AG04450 (cell line): ENCODE results near the gene TMEM117. TPM values are rescaled to one million over a fixed set of nuclear protein-coding genes. Genes with fewer than 3 reads are reported as not detected.
"Not testable (repeated sequence)": the region's sequence is repeated elsewhere in the genome, so short reads cannot be mapped to it uniquely, and the experiment has no call there.

Source experiments
- CTCF ChIA-PET: fragments of 300-600, 350-600 bp; formaldehyde crosslinking; extraction: SDS; loops from one replicate; lab custom pipeline; 2022; ENCODE audit warnings: antibody characterized with exemption, inconsistent platforms; lab: Charles Lee
- POLR2A ChIA-PET: fragments of 350-600 bp; formaldehyde crosslinking; extraction: SDS; loops from one replicate; lab custom pipeline; 2021; ENCODE audit warnings: antibody characterized with exemption, inconsistent platforms; lab: Yijun Ruan, JAX
- DNase-seq: peaks from one replicate; pipeline ENCODE4 v3.0.0-alpha.2; 2011; ENCODE audit warnings: low read depth, low spot score
- H3K27ac ChIP-seq: one replicate; pipeline ENCODE4 v1.5.1; 2012; ENCODE audit warnings: low read depth, low read length, control low read depth
- H3K27me3 ChIP-seq: one replicate; pipeline ENCODE4 v1.6.0; 2012; ENCODE audit warnings: low read length; ENCODE audit not compliant: control insufficient read depth, insufficient read depth
- H3K4me3 ChIP-seq: 2 replicates; pipeline ENCODE4 v1.5.1; 2011; ENCODE audit warnings: mild to moderate bottlenecking, low read depth, low read length, control low read depth
- H3K9me3 ChIP-seq: 2 replicates; pipeline ENCODE4 v1.5.1; 2012; ENCODE audit warnings: low read length; ENCODE audit not compliant: control insufficient read depth, insufficient read depth
- CTCF ChIP-seq: IDR thresholded peaks from 2 replicates; pipeline ENCODE4 v1.5.1; 2011; ENCODE audit warnings: low read depth, low read length, control low read depth, inconsistent platforms
- polyA plus RNA-seq: library from polyadenylated mRNA; depleted of rRNA; stranded (reverse); fragments of >200 nt; gene quantifications from 2 replicates; pipeline ENCODE4 v1.2.3, GENCODE V29; 2011

The TMEM117 gene
- polyA plus RNA-seq, 1 experiment: 11.3 TPM

- H3K9me3 ChIP-seq: no peaks in the 10 kb centered on the region
- no peaks in the 10 kb centered on the region for H3K27me3 ChIP-seq
- POLR2A ChIA-PET: no interaction called here
- H3K27ac ChIP-seq: no peak overlapping the region
- no peak overlapping the region for H3K4me3 ChIP-seq
- CTCF ChIA-PET: no interaction called here
- no peak for DNase-seq
- TF ChIP-seq CTCF: no peak
These were observed 189.6 kb downstream of the TMEM117 start for GRCh38 chr12:44025499-44025898.

- Histone ChIP-seq H3K9me3 (no peaks in the 10 kb centered on the region), H3K27me3 (no peaks in the 10 kb centered on the region), H3K4me3 (no peak overlapping the region), H3K27ac (no peak overlapping the region)
- CTCF ChIA-PET: no interaction called here
- POLR2A ChIA-PET: no interaction called here
- DNase-seq: no peak
- no peak for TF ChIP-seq CTCF
These were observed 190.2 kb downstream of the TMEM117 start for GRCh38 chr12:44026046-44026445.

GRCh38 chr12:44026926-44027325 is 191.0 kb downstream of the TMEM117 start:
- H3K9me3 ChIP-seq, H3K27ac ChIP-seq, H3K4me3 ChIP-seq, DNase-seq, POLR2A ChIA-PET, H3K27me3 ChIP-seq: not testable (repeated sequence)
- CTCF ChIA-PET: interaction anchor here (1.2 kb wide), 1 partner anchor 13 kb away, joined by 4 read pairs; no protein-coding TSS in a partner anchor

GRCh38 chr12:44029194-44029593 is 193.3 kb downstream of the TMEM117 start:
- H3K9me3 ChIP-seq: no peaks in the 10 kb centered on the region
- TF ChIP-seq CTCF: no peak
- no peak overlapping the region for H3K27ac ChIP-seq
- no peak for DNase-seq
- H3K4me3 ChIP-seq: no peak overlapping the region
- ChIA-PET POLR2A (no interaction called here), CTCF (interaction anchor here (1.0 kb wide), 1 partner anchor 14 kb away, joined by 4 read pairs; no protein-coding TSS in a partner anchor)
- H3K27me3 ChIP-seq: no peaks in the 10 kb centered on the region

GRCh38 chr12:44031472-44032185 is 195.7 kb downstream of the TMEM117 start:
- Histone ChIP-seq H3K27ac (no peak overlapping the region), H3K27me3 (no peaks in the 10 kb centered on the region), H3K4me3 (no peak overlapping the region), H3K9me3 (no peaks in the 10 kb centered on the region)
- CTCF ChIA-PET: interaction anchor here (0.6 to 1.0 kb wide), 3 partner anchors 12 to 118 kb away, joined by 3 read pairs; no protein-coding TSS in a partner anchor
- TF ChIP-seq CTCF: no peak
- POLR2A ChIA-PET: no interaction called here
- DNase-seq: no peak
